MV-4-11 (cell line): ENCODE data around the gene SLC16A11.
A peak's percentile ranks its signal among the peaks of the same experiment; 100 is the strongest.
"Not testable (repeated sequence)": the region's sequence is repeated elsewhere in the genome, so short reads cannot be mapped to it uniquely, and the experiment has no call there.

Source experiments
- DNase-seq: peaks from one replicate; lab custom pipeline; 2025; lab: John Stamatoyannopoulos, UW

The SLC16A11 gene

DNA sequence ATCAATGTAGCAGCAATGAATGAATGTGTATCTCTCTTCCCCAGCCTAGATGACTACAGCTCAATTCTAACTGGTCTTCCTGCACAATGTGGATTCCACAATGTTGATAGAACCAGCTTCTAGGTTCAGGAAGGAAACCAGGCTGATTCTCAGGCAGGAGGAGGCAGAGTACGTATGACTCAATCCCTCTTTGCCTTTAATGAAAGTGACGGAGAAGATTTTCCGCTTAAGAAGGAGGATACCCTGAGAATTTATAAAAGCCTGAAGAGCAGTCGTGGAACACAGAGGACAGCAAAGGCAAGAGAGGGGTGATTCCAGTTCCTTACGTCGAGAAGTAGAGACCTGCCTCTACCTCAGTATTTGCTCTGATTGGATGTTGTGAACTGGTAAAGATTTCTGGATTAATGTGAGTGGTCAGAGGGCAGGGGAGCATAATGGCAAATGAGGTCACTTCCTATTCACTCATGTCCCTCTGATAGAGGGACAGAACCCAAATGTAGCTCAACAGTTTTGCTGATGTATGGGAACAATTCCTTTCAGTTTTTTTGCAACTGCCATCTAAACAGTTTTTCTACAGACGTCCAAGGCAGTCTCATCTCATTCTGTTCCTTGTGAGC is 15.0 kb upstream of the SLC16A11 start:
- DNase-seq: no peak

DNA sequence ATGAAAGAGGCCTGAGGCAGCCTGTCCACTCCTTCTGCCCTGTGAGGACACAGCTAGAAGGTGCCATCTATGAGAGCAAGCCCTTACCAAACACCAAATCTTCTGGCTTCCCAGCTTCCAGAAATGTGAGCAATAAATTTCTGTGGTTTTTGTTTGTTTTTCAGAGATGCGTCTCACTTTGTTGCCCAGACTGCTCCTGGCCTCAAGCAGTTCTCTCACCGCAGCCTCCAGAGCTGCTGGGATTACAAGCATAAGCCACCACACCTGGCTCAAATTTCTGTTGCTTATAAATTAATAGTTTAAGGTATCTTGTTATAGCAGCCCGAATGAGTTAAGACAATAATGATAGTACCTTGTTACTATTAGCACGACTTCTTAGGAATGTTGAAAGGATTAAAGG is 12.5 kb upstream of the SLC16A11 start:
- DNase-seq: no peak

DNA sequence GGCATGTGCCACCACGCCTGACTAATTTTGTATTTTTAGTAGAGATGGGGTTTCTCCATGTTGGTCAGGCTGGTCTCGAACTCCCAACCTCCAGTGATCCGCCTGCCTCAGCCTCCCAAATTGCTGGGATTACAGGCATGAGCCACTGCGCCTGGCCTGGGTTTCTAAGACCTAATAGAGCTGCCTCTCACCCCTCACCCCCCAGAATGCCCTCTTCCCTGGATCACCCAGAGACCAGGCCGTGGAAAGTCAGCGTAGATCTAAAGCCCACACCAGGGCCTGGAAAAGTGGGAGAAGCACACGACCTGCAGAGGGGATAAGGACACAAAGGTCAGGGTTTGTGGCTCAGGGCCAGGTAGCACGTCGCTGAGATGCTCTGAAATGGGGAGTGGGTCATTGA is 6.7 kb upstream of the SLC16A11 start:
- DNase-seq: not testable (repeated sequence)

DNA sequence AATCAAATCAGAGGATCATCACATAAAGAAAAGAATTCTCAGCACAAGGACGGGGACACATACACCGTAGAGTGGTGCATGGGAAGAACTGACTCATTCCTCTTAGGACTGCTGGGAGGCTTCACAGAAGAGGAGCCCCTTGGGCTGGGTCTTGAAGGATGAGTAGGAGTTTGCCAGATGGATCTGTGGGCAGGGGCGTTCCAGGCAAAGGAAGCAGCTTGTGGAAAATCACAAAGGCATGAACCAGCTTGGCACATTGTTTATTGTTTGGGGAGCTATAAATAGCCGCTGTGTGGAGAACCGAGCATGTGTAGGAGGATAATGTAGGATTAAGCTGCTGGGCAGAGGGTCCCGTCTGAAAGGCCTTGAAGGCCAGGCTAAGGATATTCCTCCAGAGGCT is 5.1 kb upstream of the SLC16A11 start:
- no peak for DNase-seq

DNA sequence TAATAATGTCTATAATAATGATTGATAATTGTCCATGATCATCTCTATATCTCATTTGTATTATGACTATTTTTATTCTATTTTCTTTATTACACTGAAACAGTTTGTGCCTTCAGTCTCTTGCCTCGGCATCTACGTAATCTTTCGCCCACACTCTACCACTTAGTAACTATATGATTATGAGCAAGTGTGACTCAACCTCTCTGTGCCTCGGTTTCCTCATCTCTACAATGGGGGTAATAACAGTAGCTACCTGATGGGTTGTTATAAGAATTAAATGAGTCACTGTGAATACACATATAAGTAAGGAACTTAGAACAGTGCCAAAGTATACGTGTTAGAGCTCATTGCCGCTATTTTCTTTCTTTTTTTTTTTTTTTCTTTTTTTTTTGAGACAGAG is 3.7 kb upstream of the SLC16A11 start:
- no peak for DNase-seq

DNA sequence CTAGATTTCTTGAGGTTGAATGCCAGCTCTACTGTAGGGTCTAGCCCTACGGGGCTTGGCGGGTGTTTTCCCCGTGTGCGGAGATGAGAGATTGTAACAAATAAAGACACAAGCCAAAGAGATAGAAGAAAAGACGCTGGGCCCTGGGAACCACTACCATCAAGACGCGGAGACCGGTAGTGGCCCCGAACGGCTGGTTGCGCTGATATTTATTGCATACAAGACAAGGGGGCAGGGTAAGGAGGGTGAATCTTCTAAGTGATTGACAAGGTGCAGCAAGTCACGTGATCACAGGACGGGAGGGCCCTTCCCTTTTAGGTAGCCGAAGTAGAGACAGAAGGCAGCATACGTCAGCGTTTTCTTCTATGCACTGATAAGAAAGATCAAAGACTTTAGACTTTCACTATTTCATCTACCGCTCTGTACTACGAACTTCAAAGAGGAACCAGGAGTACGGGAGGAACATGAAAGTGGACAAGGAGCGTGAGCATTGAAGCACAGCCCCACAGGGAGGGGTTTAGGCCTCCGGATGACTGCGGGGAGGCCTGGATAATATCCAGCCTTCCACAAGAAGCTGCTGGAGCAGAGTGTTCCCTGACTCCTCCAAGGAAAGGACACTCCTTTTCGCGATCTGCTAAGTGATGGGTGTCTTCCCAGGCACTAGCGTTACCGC is 3.0 kb upstream of the SLC16A11 start:
- peak; percentile 73 for DNase-seq

DNA sequence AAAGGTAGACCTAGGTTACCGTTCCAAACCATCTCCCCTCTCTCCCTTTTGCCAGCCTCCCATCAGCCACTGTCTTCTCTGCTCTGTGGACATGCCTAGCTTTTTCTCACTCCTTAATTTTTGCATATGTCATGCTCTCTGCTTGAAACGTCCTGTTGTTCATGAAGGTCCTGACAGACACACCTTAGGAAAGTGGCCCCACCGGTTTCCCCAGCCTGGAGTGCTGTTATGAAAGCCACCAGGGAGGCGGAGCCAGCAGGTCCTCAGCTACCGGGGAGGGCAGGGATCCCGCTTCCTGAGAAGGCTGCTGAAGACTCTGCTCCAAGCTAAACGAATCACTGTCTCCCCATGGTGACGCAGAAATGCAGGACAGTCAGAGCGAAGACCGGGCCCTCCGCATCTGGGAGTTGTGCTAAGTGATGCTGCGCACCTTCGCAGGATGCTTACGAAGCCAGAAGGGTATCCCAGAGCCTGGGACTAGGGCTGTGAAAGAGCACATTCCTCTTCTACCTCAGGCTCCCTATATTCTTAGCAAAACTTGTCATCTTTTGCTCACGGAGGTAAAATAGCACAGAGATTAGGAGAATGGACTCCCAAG is 2.3 kb upstream of the SLC16A11 start:
- DNase-seq: no peak

DNA sequence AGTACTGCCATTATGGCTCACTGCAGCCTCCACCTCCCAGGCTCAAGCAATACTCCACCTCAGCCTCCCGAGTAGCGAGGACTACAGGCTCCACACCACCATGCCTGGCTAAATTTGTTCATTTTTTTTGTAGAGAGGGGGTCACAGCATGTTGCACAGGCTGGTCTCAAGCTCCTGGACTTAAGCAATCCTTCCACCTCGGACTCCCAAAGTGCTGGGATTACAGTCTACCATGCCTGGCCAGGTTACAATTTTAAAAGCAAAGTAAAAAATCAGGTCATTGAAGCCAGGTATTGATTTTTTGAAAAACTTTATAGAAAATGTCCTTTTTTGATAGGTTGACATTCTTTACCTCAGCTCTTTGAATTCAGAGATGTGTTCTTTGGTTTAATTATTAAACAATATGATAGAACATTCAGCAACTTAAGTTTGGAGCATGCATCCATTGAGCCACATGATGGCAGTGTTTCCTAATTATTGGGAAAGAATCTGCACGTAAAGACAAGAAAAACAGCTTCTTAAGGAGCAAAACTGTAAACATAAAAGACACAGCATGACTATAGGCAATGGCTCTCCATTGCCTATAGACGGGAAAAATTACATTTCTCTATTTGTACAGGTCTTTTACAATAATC is 1.7 kb upstream of the SLC16A11 start:
- peak; percentile 70 for DNase-seq

DNA sequence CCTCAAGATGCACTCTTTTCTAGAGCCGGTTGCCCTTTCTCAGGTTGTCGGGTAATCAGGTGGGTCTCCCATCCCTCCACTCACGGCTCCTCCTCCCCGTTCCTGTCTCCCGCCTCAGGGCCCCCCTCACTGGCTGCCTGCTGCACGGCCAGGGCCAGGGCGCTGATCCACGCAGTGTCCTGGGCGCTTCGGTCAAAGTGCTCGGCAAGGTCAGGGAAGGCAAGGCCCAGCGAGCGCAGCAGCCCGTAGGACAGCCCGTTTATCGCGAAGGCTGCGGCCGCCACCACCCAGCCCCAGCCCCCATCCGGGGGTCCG is 753 bp downstream of the SLC16A11 start:
- no peak for DNase-seq

DNA sequence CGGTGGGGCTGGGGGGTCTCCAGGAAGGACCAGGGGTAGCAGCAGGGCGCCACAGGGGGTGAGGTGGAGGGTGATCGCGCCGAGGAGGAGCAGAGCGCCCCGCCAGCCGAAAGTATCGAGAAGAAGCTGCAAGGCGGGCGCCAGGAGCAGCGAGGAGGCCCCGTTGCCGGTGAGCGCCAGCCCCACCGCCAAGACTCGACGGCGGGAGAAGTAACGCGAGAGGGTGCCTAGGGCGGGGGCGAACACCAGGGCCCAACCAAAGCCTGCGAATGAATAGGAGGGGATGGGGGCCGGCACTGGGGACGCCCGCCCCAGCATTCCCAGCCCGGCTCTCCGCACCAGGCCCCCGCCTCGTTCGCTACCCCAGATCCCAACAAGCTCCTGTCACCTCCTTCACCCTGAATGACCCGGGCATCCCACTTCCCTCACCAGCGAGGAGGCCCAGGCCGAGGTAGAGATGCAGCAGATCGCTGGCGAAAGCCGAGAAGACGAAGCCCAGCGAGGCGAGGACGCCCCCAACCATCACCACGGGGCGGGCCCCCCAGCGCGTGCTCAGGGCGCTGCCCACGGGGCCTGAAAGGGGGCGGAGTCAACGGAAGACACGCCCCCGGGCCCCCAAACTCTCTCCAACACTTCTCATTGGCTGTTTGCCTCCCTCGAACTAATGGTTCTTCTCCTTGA is 1.3 kb downstream of the SLC16A11 start:
- DNase-seq: no peak

DNA sequence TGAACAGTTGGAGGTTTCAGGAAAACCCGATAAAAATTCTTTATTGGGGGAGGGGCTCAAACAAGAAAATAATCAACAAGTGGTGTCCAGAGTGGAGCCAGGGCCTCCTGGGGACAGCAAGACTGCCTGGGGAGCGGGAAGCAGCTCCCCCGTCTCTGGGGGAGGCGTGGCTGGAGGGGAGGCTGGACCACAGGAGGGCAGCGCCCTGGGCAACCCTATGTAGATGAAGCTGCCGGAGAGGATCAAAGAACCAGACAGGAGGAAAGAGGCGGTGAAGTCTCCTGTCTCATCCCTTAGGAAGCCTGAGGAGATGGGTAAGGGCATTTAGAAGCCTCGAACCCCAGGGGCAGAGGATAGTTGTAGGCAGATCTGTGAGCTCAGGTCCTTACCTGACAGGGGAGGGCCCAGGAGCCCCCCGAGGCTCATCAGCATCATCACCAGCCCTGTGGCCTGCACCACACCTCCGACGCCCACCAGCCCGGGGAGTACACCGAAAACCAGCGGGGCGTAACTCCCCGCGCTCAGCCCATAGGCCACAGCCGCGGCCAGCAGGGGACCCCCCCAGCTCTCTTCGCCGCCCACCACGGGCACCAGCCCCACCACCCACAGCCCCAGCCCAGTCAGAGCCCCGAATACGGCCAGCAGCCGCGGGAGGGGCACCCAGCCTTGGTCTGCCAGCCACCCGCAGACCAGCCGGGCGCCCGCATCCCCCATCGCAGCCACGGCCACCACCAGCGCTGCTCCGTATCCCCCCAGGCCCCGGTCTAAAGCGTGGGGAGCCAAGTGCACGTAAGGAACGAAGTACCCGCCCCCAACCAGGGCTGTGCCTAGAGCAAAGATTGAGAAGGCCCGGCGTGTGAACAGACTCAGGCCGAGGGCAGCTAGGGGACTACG is 2.0 kb downstream of the SLC16A11 start:
- DNase-seq: no peak

DNA sequence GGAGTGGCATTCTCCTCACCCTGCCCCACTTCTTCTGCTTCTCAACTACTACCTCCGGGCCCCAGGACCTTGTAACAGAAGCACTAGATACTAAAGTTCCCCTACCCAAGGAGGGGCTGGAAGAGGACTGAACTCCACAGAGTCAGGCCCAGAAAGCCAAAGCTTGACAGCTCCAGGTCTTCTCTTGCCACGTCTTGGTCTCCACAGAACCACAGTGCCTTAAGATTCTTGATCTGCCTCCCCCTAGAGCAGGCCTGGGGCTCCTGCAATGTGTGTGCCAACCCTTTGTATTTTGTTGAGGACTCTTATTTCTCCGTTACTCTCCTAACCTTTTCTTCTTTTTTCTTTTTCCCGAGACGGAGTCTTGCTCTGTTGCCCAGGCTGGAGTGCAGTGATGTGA is 4.1 kb downstream of the SLC16A11 start:
- no peak for DNase-seq

DNA sequence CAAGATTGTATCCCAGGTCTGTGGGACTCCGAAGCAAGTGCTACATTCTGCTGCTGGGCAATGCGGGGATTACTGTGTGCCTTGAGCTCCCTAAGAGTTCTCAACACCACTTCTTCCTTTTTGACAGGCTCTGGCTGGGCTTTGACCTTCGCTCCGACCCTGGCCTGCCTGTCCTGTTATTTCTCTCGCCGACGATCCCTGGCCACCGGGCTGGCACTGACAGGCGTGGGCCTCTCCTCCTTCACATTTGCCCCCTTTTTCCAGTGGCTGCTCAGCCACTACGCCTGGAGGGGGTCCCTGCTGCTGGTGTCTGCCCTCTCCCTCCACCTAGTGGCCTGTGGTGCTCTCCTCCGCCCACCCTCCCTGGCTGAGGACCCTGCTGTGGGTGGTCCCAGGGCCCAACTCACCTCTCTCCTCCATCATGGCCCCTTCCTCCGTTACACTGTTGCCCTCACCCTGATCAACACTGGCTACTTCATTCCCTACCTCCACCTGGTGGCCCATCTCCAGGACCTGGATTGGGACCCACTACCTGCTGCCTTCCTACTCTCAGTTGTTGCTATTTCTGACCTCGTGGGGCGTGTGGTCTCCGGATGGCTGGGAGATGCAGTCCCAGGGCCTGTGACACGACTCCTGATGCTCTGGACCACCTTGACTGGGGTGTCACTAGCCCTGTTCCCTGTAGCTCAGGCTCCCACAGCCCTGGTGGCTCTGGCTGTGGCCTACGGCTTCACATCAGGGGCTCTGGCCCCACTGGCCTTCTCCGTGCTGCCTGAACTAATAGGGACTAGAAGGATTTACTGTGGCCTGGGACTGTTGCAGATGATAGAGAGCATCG is 5.6 kb downstream of the SLC16A11 start:
- no peak for DNase-seq

DNA sequence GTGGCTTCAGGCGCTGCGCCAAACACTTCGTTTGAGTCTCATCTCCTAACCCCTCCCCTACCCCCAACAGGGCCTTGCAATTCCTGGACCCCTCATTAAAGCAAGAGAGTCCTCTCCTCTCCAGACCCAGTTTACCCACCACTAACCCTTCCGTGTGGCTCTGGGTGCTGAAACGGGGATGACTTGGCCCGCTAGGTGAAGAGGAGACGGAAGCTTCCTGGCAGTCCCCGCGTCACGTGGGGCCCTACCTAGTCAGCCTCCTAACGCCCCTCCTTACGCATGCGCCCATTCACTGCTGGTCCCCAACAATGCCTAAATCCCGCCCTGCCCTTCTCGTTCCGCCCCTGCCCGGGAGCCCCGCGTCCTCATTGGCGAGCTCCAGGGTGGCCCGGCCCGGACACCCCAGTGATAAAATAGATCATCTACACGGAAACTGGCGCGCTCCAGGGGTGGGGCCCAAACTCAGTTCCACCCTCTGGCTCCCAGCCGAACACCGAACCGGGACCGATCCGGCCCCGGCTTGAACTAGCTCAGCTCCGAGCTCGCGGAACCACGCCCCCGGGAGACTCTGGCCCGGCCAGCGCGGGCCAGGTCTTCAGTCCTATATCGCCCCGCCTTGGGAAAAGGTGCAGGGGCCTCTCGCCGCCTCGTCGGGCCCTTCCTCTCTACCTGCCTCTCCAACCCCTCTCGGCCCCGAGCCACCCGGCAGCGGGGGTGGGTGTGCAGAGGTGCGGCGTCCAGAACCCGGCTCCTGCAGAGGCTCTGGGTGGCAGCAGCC is 8.1 kb downstream of the SLC16A11 start, which contains the start of gene SLC16A13:
SLC16A13 (plus strand) TSS at position 425 of the 778 bp plus-strand sequence. CDS start 368 bp downstream, outside the sequence.
- DNase-seq: peak; percentile 95

DNA sequence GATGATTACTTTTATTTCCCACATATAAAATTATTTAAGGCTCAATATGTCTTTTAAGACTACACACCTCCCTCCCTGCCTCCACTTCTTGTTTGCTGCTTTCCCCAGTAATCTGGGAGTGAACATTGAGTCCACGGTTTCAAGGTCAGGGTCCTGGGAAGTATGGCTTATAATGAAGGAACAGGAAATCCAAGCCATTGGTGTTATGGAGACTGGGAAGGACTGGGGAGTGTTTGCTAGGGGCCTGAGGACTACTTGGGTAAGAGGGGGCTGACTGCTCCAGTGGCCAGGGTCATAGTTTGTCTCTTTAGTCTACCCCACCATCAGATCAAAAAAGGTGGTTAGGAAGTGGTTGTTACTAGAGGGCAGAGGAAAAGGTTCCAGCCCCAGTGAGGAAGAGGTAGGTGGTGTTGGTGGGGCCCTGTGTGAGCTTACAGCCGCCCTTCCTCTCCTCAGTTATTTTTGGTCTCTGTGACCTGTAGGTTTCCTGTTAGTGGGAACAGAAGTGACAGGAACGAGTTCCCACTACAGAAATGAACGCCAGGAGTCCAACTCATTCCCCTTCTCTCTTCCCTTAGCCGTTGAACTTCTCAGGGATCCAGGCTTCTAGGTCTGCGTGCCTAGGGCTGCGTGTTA is 8.8 kb downstream of the SLC16A11 start:
- DNase-seq: no peak

DNA sequence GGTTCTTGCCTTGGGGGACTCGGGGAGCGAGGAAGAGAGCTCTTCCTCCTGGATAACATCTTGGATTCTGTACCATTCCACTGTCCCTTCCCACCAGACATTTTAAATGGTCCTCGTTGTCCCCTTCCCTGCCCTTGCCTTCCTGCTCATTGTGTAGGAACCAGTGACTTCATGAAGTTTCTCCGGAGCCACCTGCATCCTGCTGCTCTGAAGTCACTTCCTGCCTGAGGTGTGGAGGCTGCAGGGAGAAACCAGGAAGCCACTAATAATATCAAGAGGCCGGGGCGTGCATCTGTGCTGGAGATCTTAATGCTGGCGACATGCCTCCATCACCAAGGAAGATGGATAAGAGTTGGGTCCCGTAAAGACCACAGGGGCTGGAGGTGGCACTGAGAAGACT is 14.2 kb downstream of the SLC16A11 start:
- DNase-seq: no peak

DNA sequence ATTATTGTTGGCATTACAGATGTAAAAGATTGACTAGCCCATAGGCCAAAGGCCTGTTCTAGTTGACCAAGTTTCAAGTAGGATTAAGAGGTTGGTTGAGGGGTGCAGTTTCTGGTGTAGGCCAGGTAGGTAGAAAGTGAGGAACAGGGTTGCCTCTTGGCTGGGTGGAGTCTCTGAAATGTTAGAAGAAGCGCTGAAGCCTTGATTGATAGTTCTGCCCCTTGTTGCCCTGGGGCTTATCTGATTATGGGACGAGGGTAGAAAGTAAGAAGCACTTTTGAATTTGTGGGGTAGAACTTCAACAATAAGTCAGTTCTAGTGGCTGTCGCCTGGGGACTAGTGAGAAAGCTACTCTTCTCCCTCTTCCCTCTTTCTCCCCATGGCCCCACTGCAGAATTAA is 14.8 kb downstream of the SLC16A11 start:
- no peak for DNase-seq

DNA sequence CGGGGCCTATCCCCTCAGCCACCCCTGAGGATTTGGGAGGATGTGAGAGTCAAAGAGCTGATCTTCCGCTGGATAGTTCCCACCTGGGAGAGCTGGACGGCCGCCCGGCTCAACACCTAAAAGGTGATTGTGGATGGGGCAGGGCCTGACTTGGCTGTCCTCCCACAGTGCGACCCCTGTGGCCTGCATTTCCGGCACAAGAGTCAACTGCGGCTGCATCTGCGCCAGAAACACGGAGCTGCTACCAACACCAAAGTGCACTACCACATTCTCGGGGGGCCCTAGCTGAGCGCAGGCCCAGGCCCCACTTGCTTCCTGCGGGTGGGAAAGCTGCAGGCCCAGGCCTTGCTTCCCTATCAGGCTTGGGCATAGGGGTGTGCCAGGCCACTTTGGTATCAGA is 16.6 kb downstream of the SLC16A11 start:
- no peak for DNase-seq

DNA sequence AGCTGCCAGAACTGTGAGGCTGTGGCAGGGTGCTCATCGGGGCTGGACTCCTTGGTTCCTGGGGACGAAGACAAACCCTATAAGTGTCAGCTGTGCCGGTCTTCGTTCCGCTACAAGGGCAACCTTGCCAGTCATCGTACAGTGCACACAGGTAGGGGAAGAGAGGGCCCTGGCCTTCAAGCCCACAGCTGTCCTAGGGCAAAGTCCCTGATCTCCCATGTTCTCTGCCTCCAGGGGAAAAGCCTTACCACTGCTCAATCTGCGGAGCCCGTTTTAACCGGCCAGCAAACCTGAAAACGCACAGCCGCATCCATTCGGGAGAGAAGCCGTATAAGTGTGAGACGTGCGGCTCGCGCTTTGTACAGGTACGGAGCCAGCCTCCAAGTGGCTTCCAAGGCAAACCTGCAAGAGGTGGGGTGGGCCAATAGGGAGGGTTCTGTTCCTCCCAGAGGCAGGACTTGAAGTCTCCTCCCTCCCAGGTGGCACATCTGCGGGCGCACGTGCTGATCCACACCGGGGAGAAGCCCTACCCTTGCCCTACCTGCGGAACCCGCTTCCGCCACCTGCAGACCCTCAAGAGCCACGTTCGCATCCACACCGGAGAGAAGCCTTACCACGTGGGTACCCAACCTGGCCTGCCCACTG is 17.3 kb downstream of the SLC16A11 start:
- no peak for DNase-seq
